GM12865 (cell line): Measurements from ENCODE around the gene AHDC1.

Experiments
- DNase-seq: peaks from one replicate; pipeline ENCODE4 v3.0.0; 2010; ENCODE audit warnings: low read depth
- H3K4me3 ChIP-seq: 2 replicates; pipeline ENCODE4 v1.5.1; 2011; ENCODE audit warnings: mild to moderate bottlenecking, low read depth, low read length, control low read depth
- TF ChIP-seq, protein P1 (sequence below): IDR thresholded peaks from 2 replicates; pipeline ENCODE4 v1.5.1; 2011; ENCODE audit warnings: low read length, control low read depth, low read depth, inconsistent platforms; ENCODE audit not compliant: insufficient read depth; ENCODE audit errors: missing control alignments

The AHDC1 gene

DNA sequence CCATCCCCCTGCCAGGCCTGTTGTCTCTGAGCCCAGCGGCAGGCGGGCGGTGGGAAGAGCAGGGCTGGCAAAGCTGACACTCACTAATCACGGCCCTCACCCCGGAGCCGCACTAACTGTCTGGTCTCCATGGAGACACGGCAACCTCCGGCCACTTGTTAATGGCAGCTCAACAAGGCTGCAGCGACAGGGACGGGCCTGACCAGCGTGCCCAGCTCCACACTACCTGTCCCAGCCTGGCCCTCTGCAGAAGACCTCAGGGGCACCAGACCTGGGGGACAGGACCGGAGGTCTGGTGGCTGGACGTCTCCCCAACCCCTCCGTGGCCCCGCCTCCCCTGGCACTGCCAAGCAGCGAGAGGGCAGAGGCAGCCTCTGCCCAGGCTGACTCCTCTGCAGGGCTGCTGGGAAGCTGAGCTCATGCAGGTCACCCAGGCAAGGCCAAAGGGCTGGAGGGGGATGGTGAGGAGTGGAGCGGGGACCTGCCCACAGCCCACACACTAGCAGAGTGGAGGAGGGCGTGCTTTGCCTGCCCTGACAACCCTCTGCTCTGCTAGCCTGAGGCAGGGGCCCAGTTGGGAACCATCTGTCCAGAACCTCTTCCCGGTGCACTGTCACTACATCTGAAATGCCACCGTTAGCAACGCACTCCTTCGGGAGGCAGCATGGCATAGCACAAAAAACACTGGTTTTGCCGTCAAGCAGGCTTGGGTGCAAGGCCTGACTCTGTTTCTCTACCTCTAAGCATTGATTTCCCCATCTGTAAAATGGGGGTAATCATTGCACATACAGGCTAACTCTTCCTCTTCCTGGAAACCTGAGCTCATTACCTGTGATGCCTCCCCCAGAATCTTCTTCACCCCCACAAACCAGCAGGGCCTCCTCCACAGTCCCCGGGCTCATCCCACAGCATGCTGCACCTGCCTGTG is 84.3 kb downstream of the AHDC1 start:
- no peak for DNase-seq
- H3K4me3 ChIP-seq = no peak overlapping the region
- TF ChIP-seq, protein P1, sequence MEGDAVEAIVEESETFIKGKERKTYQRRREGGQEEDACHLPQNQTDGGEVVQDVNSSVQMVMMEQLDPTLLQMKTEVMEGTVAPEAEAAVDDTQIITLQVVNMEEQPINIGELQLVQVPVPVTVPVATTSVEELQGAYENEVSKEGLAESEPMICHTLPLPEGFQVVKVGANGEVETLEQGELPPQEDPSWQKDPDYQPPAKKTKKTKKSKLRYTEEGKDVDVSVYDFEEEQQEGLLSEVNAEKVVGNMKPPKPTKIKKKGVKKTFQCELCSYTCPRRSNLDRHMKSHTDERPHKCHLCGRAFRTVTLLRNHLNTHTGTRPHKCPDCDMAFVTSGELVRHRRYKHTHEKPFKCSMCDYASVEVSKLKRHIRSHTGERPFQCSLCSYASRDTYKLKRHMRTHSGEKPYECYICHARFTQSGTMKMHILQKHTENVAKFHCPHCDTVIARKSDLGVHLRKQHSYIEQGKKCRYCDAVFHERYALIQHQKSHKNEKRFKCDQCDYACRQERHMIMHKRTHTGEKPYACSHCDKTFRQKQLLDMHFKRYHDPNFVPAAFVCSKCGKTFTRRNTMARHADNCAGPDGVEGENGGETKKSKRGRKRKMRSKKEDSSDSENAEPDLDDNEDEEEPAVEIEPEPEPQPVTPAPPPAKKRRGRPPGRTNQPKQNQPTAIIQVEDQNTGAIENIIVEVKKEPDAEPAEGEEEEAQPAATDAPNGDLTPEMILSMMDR = no peak

DNA sequence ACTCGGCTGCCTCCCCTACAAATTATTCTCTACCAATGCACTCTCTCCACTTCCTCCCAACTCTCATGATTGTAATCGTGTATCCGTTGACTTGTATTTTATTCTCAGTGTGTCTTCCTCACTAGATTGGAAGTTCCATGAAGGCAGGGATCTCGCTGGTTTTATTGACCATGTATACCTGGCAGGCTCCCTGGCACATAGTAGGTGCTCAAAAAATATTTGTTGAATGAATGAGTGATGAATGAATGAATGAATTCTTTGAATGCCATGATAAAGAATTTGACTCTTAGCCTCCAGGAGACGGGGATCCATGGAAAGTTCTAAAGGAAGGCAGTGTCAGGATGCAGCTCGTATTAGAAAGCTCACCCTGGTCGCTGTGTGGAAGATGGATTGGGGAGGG is 85.1 kb downstream of the AHDC1 start:
- DNase-seq = no peak
- TF ChIP-seq, protein P1 = no peak
- H3K4me3 ChIP-seq = no peak overlapping the region

DNA sequence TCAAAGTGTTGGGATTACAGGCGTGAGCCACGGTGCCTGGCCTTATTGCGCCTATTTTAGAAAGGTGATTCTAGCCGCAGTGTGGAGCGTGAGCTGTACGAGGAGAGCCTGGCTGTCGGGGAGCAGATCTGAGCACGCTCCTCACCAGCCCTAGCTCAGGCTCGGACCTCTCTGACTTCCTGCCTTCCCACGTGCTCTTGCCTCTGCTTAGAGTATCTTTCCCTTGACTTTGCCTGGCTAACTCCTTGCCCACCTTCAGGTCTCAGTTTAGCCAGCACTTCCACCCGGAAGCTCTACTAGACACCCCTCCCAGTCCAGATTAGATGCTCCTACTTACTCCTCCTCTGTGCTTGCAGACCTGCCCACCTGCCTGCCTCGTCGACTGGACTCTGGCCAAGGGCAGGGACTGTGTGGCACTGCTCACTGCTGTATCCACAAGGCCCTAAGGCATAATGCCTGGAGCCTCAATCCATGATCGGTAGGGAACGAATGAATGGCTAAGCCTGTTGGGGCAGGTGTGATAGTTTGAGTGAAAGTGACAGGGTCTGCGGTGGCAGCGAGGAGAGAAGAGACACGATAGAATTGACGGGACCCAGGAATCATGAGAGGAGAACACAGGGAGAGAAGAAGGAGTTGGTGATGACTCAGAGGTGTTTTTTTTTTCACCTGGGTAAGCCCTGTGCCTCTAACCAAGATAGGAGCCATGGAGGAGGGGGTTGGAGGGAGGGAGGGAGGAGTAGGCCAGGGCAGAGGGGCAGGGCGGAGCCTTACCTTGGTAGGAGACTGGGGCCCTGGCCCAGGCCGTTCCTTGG is 85.8 kb downstream of the AHDC1 start:
- TF ChIP-seq, protein P1 = no peak
- no peak for DNase-seq
- no peak overlapping the region for H3K4me3 ChIP-seq

DNA sequence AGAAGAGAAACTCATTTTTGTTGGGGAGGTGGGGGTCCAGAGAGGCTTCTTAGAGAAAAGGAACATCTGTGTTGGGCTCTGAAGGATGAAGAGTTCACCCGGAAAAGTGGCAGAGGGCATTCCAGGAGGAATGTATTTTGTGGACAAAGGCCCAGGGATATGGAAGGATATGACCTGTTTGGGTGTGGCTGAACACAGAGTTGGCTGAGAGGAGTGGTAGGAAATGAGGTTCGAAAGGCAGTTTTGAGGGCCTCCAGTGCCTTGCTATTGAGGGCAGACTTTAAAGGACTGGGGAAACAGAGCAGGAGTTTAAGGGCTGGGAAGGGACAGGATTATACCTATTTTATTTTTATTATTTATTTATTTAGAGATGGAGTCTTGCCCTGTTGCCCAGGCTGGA is 86.6 kb downstream of the AHDC1 start:
- TF ChIP-seq, protein P1 = no peak
- H3K4me3 ChIP-seq = no peak overlapping the region
- no peak for DNase-seq

DNA sequence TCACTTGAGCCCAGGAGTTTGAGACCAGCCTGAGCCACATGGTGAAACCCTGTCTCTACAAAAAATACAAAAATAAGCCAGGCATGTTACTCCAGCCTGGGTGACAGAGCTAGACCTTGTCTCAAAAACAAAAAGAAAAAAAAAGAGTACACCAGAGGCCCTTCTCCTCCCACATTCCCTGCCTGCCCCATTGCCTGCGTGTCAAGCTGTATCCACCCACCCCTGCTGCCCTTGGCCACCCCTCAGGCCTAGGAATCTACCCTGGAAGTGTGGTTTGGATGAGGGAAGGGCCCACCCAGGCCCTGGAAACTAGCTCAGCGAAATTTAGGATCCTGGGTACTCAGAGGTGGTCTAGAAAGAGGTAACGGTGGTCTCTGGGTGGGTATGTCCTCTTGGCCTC is 88.3 kb downstream of the AHDC1 start:
- TF ChIP-seq, protein P1 = no peak
- DNase-seq = no peak
- H3K4me3 ChIP-seq = no peak overlapping the region

DNA sequence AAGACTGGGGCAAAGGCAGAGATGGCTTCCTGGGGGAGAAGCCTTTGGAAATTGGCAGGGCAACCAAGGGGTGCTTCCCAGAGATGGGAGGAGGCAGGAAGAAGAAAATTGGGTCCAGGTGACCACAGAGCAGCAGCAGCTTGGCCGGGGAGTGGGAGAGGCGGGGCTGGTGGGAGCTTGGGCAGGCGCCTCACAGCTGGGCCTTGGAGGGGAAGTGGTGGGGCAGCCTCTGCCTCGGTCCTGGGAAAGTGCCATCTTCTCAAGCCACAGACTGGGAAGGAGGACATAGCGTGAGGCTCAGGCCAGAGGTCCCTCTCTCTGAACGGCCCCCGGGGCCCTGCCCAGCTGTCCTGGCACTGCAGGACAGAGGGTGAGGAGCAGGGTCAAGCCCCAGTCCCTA is 90.0 kb downstream of the AHDC1 start:
- no peak for DNase-seq
- TF ChIP-seq, protein P1 = no peak
- no peak overlapping the region for H3K4me3 ChIP-seq
